Fibroblast of mammary gland (primary cell): Measurements from ENCODE around the gene NPLOC4.

Source experiments
- DNase-seq: peaks from one replicate; pipeline ENCODE4 v3.0.0-alpha.2; 2010; ENCODE audit warnings: low read depth
- H3K4me3 ChIP-seq: 2 replicates; pipeline ENCODE4 v1.5.1; 2011; ENCODE audit warnings: low read depth, mild to moderate bottlenecking, low read length, moderate library complexity; ENCODE audit not compliant: control insufficient read depth
- TF ChIP-seq, protein P1 (sequence below): conservative IDR thresholded peaks from 2 replicates; pipeline ENCODE4 v1.5.1; 2011; ENCODE audit warnings: low read depth, low read length, inconsistent platforms; ENCODE audit not compliant: control insufficient read depth, insufficient read depth

The NPLOC4 gene

DNA sequence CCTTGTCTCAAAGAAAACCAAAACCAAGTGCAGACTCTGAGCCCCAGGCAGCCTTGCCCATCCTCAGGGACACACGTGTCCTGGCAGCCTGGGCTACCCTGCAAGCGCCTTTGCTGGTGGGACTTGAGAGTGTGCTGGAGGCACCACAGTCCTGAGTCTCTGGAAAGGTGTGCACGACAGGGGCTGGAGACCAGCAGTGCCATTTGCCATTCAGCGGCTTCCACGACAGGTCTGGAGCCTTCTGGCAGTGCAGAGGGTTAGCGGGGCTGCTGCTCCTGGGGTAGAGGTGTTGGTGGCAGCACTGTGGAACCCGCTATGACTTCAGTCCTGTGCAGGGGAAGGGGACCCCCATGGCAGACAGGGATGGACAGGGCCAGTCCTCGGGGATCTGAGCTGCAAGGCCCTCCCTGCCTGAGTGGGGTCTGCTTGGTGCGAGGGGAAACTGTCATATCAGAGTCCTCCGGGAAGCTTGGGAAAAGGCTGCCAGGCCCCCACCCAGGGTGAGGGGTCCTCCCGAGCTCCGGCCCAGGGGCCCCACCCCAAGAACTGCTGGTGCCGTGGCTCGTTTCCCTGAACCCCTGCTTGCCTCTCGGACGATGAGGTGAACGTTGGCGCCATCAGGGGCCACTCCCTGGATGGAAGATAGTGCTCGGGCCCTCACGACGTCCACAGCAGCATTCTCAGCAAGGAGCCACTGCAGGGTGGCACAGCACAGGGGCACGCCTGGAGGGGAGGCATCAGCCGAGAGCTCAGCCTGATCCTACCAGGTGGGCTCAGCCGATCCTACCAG is 91.6 kb downstream of the NPLOC4 start:
- H3K4me3 ChIP-seq: no peak overlapping the region
- TF ChIP-seq, protein P1, sequence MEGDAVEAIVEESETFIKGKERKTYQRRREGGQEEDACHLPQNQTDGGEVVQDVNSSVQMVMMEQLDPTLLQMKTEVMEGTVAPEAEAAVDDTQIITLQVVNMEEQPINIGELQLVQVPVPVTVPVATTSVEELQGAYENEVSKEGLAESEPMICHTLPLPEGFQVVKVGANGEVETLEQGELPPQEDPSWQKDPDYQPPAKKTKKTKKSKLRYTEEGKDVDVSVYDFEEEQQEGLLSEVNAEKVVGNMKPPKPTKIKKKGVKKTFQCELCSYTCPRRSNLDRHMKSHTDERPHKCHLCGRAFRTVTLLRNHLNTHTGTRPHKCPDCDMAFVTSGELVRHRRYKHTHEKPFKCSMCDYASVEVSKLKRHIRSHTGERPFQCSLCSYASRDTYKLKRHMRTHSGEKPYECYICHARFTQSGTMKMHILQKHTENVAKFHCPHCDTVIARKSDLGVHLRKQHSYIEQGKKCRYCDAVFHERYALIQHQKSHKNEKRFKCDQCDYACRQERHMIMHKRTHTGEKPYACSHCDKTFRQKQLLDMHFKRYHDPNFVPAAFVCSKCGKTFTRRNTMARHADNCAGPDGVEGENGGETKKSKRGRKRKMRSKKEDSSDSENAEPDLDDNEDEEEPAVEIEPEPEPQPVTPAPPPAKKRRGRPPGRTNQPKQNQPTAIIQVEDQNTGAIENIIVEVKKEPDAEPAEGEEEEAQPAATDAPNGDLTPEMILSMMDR: no peak
- DNase-seq: no peak

DNA sequence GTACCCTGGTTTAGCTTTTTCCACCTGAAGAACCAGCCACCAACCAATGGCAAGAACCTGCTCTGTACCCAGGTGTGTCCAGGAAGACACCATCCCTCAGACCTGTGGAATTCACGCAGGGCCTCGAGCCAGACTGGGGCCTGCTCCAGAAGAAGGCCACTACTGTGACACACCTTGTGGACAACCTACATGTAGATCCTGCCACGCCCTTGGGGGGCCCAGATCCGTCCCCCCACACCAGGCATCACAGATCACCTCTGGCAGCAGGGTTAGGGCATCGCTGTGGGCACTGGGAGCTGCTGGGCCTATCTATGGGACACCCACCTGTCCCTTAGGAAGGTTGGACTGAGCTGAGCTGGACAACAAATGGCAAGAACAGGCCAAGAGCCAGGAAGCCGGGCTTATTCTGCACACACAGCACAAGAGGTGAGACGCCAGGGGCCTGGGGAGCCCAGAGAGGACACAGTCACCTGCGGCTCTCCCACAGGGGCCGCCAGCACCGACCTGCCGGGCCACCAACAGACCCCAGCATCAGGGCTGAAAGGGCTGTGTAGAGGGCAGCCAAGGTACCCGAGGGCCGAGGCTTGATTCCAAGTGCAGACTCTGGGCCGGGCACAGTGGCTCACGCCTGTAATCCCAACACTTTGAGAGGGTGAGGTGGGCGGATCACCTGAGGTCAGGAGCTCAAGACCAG is 92.5 kb downstream of the NPLOC4 start:
- H3K4me3 ChIP-seq: no peak overlapping the region
- DNase-seq: no peak
- TF ChIP-seq, protein P1: no peak

DNA sequence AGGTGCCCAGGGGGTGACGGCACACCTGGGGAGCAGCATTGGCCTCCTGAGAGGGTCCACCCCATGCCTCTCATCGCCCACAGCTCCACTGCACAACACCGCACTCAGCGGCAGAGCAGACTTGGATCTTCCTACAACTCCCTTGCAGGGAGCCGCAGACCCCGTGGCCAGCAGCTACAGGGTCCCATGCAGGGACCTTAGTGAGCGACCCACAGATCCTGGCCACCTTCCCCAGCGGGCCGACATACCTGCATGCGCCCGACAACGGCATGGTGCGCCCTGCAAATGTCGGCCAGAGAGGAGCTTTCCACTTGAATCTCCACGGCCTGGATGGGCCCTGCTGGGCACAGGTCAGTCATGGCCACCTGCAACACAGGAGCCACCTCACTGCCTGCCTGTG is 93.2 kb downstream of the NPLOC4 start:
- TF ChIP-seq, protein P1: no peak
- no peak overlapping the region for H3K4me3 ChIP-seq
- no peak for DNase-seq

DNA sequence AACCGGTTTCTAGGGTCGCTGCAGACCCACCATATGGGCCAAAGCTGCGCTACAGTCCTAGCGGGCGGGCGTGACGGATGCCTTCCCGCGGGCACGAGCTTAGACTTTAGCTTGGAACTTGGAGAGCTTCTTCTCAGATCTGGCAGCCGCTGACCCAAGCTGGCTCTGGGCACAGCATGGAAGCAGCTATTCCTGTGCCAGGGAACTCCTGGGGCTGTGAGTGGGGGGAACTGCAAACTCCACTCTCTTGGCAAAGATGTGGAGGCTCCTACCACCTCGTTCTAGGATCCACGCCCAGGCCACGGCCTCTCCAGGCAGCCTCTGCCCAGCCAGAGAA is 93.6 kb downstream of the NPLOC4 start:
- no peak overlapping the region for H3K4me3 ChIP-seq
- TF ChIP-seq, protein P1: no peak
- no peak for DNase-seq

DNA sequence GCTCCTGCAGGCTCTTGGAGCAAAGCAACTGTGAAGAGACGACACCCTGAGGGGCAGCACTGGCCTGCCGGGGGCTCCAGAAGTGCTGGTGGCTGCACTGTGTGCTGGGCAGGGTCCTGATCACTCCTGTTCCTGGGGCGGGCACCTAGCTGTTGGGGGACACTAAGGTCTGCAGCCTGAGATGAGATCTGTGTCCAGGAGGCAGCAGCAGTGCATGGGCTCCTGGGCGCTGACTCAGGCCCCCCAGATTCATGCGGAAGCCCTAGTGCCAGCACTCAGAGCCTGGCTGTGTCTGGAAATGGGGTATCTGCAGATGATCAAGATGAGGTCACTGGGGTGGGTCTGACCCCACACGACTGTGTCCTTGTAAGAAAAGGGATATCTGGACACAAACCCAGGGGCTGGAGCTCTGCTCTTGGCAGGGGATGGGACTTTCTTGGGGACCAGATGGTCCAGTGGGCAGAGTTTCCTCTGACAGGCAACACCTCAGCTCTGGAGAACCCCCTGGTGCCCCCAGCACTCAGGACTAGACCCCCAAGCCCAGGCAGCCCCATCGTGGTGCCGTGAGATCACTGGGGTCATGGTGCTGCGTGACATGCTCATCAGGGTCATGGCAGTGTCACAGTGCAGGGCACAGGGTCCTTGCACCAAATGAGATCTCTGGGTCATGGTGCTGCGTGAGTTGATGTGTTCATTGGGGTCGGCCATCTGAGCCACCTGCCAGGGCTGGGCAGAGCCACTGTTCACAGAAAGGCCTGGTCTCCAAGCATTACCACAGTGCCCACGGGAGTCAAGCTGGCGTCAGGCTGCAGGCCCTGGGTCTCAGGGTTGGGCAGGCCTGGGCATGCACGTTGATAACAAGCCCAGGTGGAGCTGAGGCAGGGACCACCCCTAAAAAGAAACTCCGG is 94.2 kb downstream of the NPLOC4 start:
- TF ChIP-seq, protein P1: no peak
- no peak overlapping the region for H3K4me3 ChIP-seq
- DNase-seq: no peak

DNA sequence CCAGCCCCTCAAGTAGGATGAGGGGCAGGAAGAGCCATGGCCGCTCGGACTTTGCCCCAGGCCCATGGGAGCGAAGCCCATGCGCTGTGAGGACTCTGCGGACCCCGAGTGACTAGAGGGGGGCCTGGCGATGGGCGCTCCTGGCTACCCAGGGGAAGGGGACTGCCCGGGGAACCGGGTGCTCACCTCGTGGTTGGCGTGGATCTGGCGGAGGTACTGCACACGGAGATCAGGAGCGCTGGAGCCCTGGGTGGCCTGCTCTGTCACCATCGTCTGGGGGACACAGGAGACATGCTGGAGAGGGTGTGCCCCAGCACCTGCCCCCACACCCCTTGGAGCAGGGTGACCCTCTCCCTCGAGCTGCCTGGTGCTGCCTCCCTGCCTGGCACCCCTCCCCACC is 95.8 kb downstream of the NPLOC4 start:
- DNase-seq: no peak
- no peak overlapping the region for H3K4me3 ChIP-seq
- TF ChIP-seq, protein P1: no peak
